SK-N-SH (cell line): Measurements from ENCODE around the gene RAE1. TPM values are rescaled to one million over a fixed set of nuclear protein-coding genes. Genes with fewer than 3 reads are reported as not detected.

Experiments
- CTCF ChIA-PET: fragments of 300-600, 350-600 bp; formaldehyde crosslinking; extraction: SDS; loops from one replicate; lab custom pipeline; 2021; lab: Yijun Ruan, JAX
- POLR2A ChIA-PET: fragments of 350-600 bp; sonication (Branson Sonifier 250); formaldehyde crosslinking; extraction: SDS; loops from one replicate; lab custom pipeline; 2020; ENCODE audit warnings: antibody characterized with exemption, inconsistent platforms; lab: Yijun Ruan, JAX
- DNase-seq: peaks from one replicate; pipeline ENCODE4 v3.0.0; 2012
- H2AFZ ChIP-seq: fragments of 200-600 bp; sonication (generic); 2 replicates; pipeline ENCODE4 v1.8.1; 2016; ENCODE audit warnings: antibody characterized with exemption, mild to moderate bottlenecking, low read depth
- H3F3A ChIP-seq: fragments of 200-600 bp; sonication (generic); replicated peaks from 2 replicates; pipeline ENCODE3; 2016; ENCODE audit warnings: antibody characterized with exemption, mild to moderate bottlenecking; ENCODE audit not compliant: insufficient read depth
- H3K27ac ChIP-seq, 2 experiments: fragments of 200-500 bp in 1 of 2; fragments of 200-600 bp in 1 of 2; sonication (Bioruptor generic) in 1 of 2; sonication (generic), shearing (Covaris generic) in 1 of 2; 2 replicates each; pipeline versions ENCODE4 v1.5.1 to v1.6.1; 2014 to 2016; ENCODE audit warnings: low read depth in 2 of 2, inconsistent platforms in 1 of 2, low read length in 1 of 2, mild to moderate bottlenecking in 1 of 2, mixed read lengths in 1 of 2
- H3K27me3 ChIP-seq: fragments of 200-600 bp; sonication (generic), shearing (Covaris generic); 2 replicates; pipeline ENCODE4 v1.6.1; 2016; ENCODE audit warnings: mixed run types; ENCODE audit not compliant: insufficient read depth
- H3K36me3 ChIP-seq, 2 experiments: fragments of 200-500 bp in 1 of 2; fragments of 200-600 bp in 1 of 2; sonication (Bioruptor generic) in 1 of 2; sonication (generic) in 1 of 2; replicated peaks in 1 of 2; 2 replicates each; pipeline versions ENCODE3 to v1.5.1; 2014 to 2016; ENCODE audit warnings: low read length in 1 of 2, mild to moderate bottlenecking in 1 of 2; ENCODE audit not compliant: insufficient read depth in 2 of 2, control insufficient read depth in 1 of 2
- H3K4me1 ChIP-seq, 2 experiments: fragments of 200-500 bp in 1 of 2; fragments of 200-600 bp in 1 of 2; sonication (Bioruptor generic) in 1 of 2; sonication (generic), shearing (Covaris generic) in 1 of 2; 2 replicates each; pipeline versions ENCODE4 v1.5.1 to v1.6.1; 2014 to 2016; ENCODE audit warnings: low read depth in 1 of 2, low read length in 1 of 2, mixed run types in 1 of 2; ENCODE audit not compliant: insufficient read depth in 2 of 2, control insufficient read depth in 1 of 2
- H3K4me2 ChIP-seq: fragments of 200-600 bp; sonication (generic), shearing (Covaris generic); 2 replicates; pipeline ENCODE4 v1.6.1; 2017; ENCODE audit warnings: mixed run types
- H3K4me3 ChIP-seq, 2 experiments: fragments of 200-500 bp in 1 of 2; fragments of 200-600 bp in 1 of 2; sonication (Bioruptor generic) in 1 of 2; sonication (generic), shearing (Covaris generic) in 1 of 2; 2 replicates each; pipeline versions ENCODE4 v1.5.1 to v1.8.1; 2014 to 2016; ENCODE audit warnings: low read depth in 2 of 2, inconsistent platforms in 1 of 2, low read length in 1 of 2, mild to moderate bottlenecking in 1 of 2, mixed read lengths in 1 of 2, moderate library complexity in 1 of 2
- H3K79me2 ChIP-seq: fragments of 200-600 bp; sonication (generic); 2 replicates; pipeline ENCODE4 v1.8.1; 2017; ENCODE audit warnings: mild to moderate bottlenecking; ENCODE audit not compliant: insufficient read depth
- H3K9ac ChIP-seq: fragments of 200-600 bp; sonication (generic); 2 replicates; pipeline ENCODE4 v1.6.1; 2017; ENCODE audit warnings: mixed run types
- H3K9me2 ChIP-seq: fragments of 200-600 bp; sonication (generic); 2 replicates; pipeline ENCODE4 v1.6.1; 2017; ENCODE audit warnings: mixed run types
- H3K9me3 ChIP-seq: fragments of 200-600 bp; sonication (generic); 2 replicates; pipeline ENCODE4 v1.6.1; 2017; ENCODE audit warnings: mixed run types, mild to moderate bottlenecking, moderate library complexity
- H4K20me1 ChIP-seq: fragments of 200-600 bp; sonication (generic); 2 replicates; pipeline ENCODE4 v1.6.1; 2017; ENCODE audit warnings: mild to moderate bottlenecking, mixed run types; ENCODE audit not compliant: insufficient read depth
- ELF1 ChIP-seq: IDR thresholded peaks from 2 replicates; pipeline ENCODE4 v1.4.0; 2012
- EP300 ChIP-seq, 2 experiments: IDR thresholded peaks; 2 replicates each; pipeline versions ENCODE4 v1.4.0 to v1.6.1; 2012; ENCODE audit warnings: borderline replicate concordance in 1 of 2, low read depth in 1 of 2, low read length in 1 of 2
- GABPA ChIP-seq: IDR thresholded peaks from 2 replicates; pipeline ENCODE4 v1.4.0; 2012; ENCODE audit warnings: low read depth, mild to moderate bottlenecking
- GATA2 ChIP-seq: sonication (generic); formaldehyde crosslinking; IDR thresholded peaks from 2 replicates; pipeline ENCODE4 v1.5.0; 2020; ENCODE audit warnings: mild to moderate bottlenecking, missing genetic modification reagents
- NRF1 ChIP-seq: IDR thresholded peaks from 2 replicates; pipeline ENCODE4 v1.6.1; 2012; ENCODE audit warnings: low read depth, mild to moderate bottlenecking, low read length
- POLR2AphosphoS5 ChIP-seq: IDR thresholded peaks from 2 replicates; pipeline ENCODE4 v1.6.1; 2012; ENCODE audit warnings: low read depth, low read length
- RAD21 ChIP-seq: IDR thresholded peaks from 2 replicates; pipeline ENCODE4 v1.6.1; 2012; ENCODE audit warnings: mild to moderate bottlenecking, low read length
- RCOR1 ChIP-seq: fragments of 150-350 bp; IDR thresholded peaks from 2 replicates; pipeline ENCODE4 v1.6.1; 2017; ENCODE audit warnings: antibody characterized with exemption, low read length
- RFX5 ChIP-seq: IDR thresholded peaks from 2 replicates; pipeline ENCODE4 v1.6.1; 2012; ENCODE audit warnings: mild to moderate bottlenecking, improper control_type of control experiment, low read length
- SIN3A ChIP-seq: IDR thresholded peaks from 2 replicates; pipeline ENCODE4 v1.6.1; 2012; ENCODE audit warnings: low read depth, mild to moderate bottlenecking, low read length, moderate library complexity, borderline replicate concordance
- TAF1 ChIP-seq: IDR thresholded peaks from 2 replicates; pipeline ENCODE4 v1.6.1; 2012; ENCODE audit warnings: low read depth, mild to moderate bottlenecking, low read length, moderate library complexity, borderline replicate concordance
- TCF12 ChIP-seq: IDR thresholded peaks from 2 replicates; pipeline ENCODE4 v1.4.0; 2012
- TEAD4 ChIP-seq: IDR thresholded peaks from 2 replicates; pipeline ENCODE4 v1.4.0; 2012; ENCODE audit warnings: mild to moderate bottlenecking, borderline replicate concordance; ENCODE audit not compliant: insufficient read depth
- WGBS: methylation state at CpG from one replicate; pipeline ENCODE4 v1.1.6; 2017; ENCODE audit warnings: low lambda C conversion rate; 5-methylcytosine and 5-hydroxymethylcytosine counted together
- polyA plus RNA-seq, 3 experiments: library from polyadenylated mRNA; depleted of rRNA; stranded (reverse); fragments of >200 nt; gene quantifications; 2 replicates each; pipeline ENCODE4 v1.2.3, GENCODE V29; 2012
- TF ChIP-seq, protein P1 (sequence below): IDR thresholded peaks from 2 replicates; pipeline ENCODE4 v1.4.0; 2012; ENCODE audit warnings: low read depth, borderline replicate concordance
- TF ChIP-seq, protein P2 (sequence below): fragments of 200-600 bp; sonication (generic); IDR thresholded peaks from 2 replicates; pipeline ENCODE4 v1.6.1; 2017; ENCODE audit warnings: antibody characterized with exemption, mild to moderate bottlenecking, moderate library complexity
- TF ChIP-seq, protein P3 (sequence below): fragments of 150-350 bp; IDR thresholded peaks from 2 replicates; pipeline ENCODE4 v1.6.1; 2016; ENCODE audit warnings: mild to moderate bottlenecking, low read depth, low read length

Gene RAE1
- polyA plus RNA-seq, 1 of the 3 experiments (the other 2 are of a cell fraction) = 82.4 TPM

DNA sequence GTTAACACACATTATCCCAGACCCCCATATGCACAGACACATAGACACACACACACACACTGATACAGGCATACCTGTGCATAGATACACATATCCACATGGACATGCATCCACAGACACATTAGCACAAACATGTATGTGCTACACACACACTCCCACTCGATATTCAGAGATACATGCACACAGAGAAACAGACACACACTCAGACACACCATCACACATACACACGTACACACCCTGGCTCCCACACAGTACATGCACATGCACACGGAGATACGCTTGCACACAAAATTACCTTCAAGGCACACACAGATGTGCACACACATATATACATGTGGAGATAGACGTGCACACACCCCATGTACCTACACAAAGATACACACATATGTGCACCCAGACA, 59.9 kb downstream of the RAE1 start:
- WGBS = 85% methylated on average over 5 of the region's 5 CpGs
- DNase-seq = no peak
- Histone ChIP-seq H3K79me2 (no peaks in the 10 kb centered on the region), H2AFZ (no peak overlapping the region), H4K20me1 (no peaks in the 10 kb centered on the region), H3K9me2 (no peaks in the 10 kb centered on the region), H3K36me3 (peaks cover 0 to 15% of the 10 kb centered on the region in 2 experiments), H3K27ac (no peak overlapping the region), H3F3A (no peaks in the 10 kb centered on the region), H3K9ac (no peak overlapping the region), H3K4me1 (peaks cover 0 to 22% of the 10 kb centered on the region in 2 experiments; a peak in 1 of 4 replicates), H3K27me3 (no peaks in the 10 kb centered on the region), H3K9me3 (no peaks in the 10 kb centered on the region), H3K4me2 (no peak overlapping the region), H3K4me3 (no peak overlapping the region)
- ChIA-PET CTCF (no interaction called here), POLR2A (no interaction called here)
- TF ChIP-seq ELF1 = no peak
- no peak for TF ChIP-seq TCF12
- no peak for TF ChIP-seq EP300 (IDR thresholded peaks at IDR 0.05; ENCODE audit: borderline replicate concordance in 1 of 2, low read depth in 1 of 2, low read length in 1 of 2)
- no peak for TF ChIP-seq TEAD4
- TF ChIP-seq RAD21 = no peak
- TF ChIP-seq, protein P1, sequence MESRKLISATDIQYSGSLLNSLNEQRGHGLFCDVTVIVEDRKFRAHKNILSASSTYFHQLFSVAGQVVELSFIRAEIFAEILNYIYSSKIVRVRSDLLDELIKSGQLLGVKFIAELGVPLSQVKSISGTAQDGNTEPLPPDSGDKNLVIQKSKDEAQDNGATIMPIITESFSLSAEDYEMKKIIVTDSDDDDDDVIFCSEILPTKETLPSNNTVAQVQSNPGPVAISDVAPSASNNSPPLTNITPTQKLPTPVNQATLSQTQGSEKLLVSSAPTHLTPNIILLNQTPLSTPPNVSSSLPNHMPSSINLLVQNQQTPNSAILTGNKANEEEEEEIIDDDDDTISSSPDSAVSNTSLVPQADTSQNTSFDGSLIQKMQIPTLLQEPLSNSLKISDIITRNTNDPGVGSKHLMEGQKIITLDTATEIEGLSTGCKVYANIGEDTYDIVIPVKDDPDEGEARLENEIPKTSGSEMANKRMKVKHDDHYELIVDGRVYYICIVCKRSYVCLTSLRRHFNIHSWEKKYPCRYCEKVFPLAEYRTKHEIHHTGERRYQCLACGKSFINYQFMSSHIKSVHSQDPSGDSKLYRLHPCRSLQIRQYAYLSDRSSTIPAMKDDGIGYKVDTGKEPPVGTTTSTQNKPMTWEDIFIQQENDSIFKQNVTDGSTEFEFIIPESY = no peak
- TF ChIP-seq, protein P2, sequence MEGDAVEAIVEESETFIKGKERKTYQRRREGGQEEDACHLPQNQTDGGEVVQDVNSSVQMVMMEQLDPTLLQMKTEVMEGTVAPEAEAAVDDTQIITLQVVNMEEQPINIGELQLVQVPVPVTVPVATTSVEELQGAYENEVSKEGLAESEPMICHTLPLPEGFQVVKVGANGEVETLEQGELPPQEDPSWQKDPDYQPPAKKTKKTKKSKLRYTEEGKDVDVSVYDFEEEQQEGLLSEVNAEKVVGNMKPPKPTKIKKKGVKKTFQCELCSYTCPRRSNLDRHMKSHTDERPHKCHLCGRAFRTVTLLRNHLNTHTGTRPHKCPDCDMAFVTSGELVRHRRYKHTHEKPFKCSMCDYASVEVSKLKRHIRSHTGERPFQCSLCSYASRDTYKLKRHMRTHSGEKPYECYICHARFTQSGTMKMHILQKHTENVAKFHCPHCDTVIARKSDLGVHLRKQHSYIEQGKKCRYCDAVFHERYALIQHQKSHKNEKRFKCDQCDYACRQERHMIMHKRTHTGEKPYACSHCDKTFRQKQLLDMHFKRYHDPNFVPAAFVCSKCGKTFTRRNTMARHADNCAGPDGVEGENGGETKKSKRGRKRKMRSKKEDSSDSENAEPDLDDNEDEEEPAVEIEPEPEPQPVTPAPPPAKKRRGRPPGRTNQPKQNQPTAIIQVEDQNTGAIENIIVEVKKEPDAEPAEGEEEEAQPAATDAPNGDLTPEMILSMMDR = no peak
- TF ChIP-seq RCOR1 = no peak

DNA sequence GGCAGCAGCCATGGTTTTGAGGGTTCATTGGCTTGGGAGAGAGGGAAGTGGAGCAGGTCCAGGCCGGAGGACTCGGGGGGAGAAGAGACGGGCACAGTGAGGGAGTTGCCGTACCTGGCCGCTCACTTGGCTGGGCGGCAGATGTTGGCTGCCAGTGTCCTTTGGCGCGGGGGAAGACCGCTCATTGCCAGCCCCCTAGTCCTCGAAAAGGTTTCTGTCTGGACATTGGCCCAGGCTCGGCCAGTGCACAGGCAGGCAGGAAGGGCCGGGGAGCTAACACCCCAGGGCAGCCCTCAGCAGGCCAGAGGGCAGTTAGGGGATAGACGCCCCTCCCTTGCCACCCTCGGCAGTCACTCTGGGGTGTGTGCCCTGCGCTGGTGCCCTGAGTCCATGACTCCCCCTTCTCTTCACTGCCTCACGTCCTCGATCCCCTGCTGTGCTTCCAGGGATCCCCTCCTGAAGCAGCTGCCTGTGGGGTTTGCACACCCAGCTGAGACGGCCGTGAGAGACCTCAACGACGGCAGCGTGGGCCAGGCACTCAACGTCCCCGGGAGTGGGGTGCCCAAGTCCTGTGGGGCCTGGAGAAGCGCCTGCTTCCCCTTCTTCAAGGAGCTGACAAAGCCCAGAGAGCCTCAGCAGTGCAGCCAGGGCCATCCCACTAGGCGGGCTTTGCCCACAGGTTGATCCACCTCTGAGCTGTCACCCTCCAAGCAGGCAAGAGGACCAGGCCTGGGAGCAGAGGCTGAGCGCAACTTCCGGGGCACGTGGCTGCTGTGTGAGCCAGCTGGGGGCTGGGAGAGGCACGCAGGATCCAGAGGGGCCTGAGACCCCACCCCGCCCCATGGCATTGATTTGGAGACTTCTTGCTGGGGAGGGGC, 60.6 kb downstream of the RAE1 start:
- Histone ChIP-seq H3K4me2 (no peak overlapping the region), H3K79me2 (no peaks in the 10 kb centered on the region), H3K9me2 (no peaks in the 10 kb centered on the region), H3K9me3 (no peaks in the 10 kb centered on the region), H3K9ac (no peak overlapping the region), H3K27ac (no peak overlapping the region), H3K4me1 (peaks cover 0 to 22% of the 10 kb centered on the region in 2 experiments; a peak in 1 of 4 replicates), H3K4me3 (no peak overlapping the region), H3K27me3 (no peaks in the 10 kb centered on the region), H4K20me1 (no peaks in the 10 kb centered on the region), H2AFZ (no peak overlapping the region), H3F3A (no peaks in the 10 kb centered on the region), H3K36me3 (peaks cover 0 to 15% of the 10 kb centered on the region in 2 experiments)
- TF ChIP-seq ELF1 (no peak), GATA2 (CRISPR knock-in tag) (no peak), GABPA (no peak), SIN3A (no peak), POLR2AphosphoS5 (no peak), RCOR1 (no peak), NRF1 (no peak), RFX5 (no peak), TAF1 (no peak)
- TF ChIP-seq, protein P3, sequence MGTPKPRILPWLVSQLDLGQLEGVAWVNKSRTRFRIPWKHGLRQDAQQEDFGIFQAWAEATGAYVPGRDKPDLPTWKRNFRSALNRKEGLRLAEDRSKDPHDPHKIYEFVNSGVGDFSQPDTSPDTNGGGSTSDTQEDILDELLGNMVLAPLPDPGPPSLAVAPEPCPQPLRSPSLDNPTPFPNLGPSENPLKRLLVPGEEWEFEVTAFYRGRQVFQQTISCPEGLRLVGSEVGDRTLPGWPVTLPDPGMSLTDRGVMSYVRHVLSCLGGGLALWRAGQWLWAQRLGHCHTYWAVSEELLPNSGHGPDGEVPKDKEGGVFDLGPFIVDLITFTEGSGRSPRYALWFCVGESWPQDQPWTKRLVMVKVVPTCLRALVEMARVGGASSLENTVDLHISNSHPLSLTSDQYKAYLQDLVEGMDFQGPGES = no peak
- TF ChIP-seq, protein P1 = no peak
- DNase-seq = no peak
- WGBS = 85% methylated on average over 20 of the region's 31 CpGs
- POLR2A ChIA-PET = no interaction called here
- CTCF ChIA-PET = interaction anchor here (0.9 to 2.0 kb wide), 2 partner anchors 30 to 84 kb away, joined by 3 to 6 read pairs; no protein-coding TSS in a partner anchor
